Neuronal stem cell (in vitro differentiated cells): ENCODE measurements around the gene DIPK1A.

Source experiments
- DNase-seq: peaks from one replicate; pipeline ENCODE4 v3.0.0-alpha.2; 2013; ENCODE audit warnings: low spot score
- H2AFZ ChIP-seq: one replicate; pipeline ENCODE4 v1.6.1; 2013; ENCODE audit warnings: mild to moderate bottlenecking, low read length, inconsistent platforms
- H2AK5ac ChIP-seq: 2 replicates; pipeline ENCODE4 v1.6.1; 2013; ENCODE audit warnings: low read depth, mild to moderate bottlenecking, inconsistent platforms, low read length, moderate library complexity, mixed read lengths
- H2BK120ac ChIP-seq: 2 replicates; pipeline ENCODE4 v1.6.1; 2013; ENCODE audit warnings: low read depth, mild to moderate bottlenecking, inconsistent platforms, low read length, moderate library complexity, mixed read lengths
- H2BK12ac ChIP-seq: one replicate; pipeline ENCODE4 v1.6.1; 2013; ENCODE audit warnings: low read length, inconsistent platforms
- H2BK15ac ChIP-seq: 2 replicates; pipeline ENCODE4 v1.6.1; 2013; ENCODE audit warnings: mild to moderate bottlenecking, low read length, inconsistent platforms, mixed read lengths
- H2BK5ac ChIP-seq: one replicate; pipeline ENCODE4 v1.6.1; 2013; ENCODE audit warnings: inconsistent platforms, mild to moderate bottlenecking, low read length, moderate library complexity
- H3K14ac ChIP-seq: one replicate; pipeline ENCODE4 v1.6.1; 2013; ENCODE audit warnings: low read length, inconsistent platforms
- H3K18ac ChIP-seq: 2 replicates; pipeline ENCODE4 v1.6.1; 2013; ENCODE audit warnings: low read length, inconsistent platforms
- H3K23ac ChIP-seq: 2 replicates; pipeline ENCODE4 v1.6.1; 2013; ENCODE audit warnings: low read depth, mild to moderate bottlenecking, mixed read lengths, low read length, inconsistent platforms; ENCODE audit not compliant: poor library complexity
- H3K27ac ChIP-seq: replicated peaks from 3 replicates; pipeline ENCODE4 v1.5.1; 2013; ENCODE audit warnings: low read length, inconsistent platforms
- H3K27me3 ChIP-seq, 3 experiments: 2 replicates each; pipeline ENCODE4 v1.6.1; 2013; ENCODE audit warnings: low read length in 3 of 3, mild to moderate bottlenecking in 2 of 3, inconsistent platforms in 1 of 3, low read depth in 1 of 3, mixed read lengths in 1 of 3, moderate library complexity in 1 of 3; ENCODE audit not compliant: control insufficient read depth in 3 of 3, insufficient read depth in 3 of 3
- H3K36me3 ChIP-seq, 2 donors: replicated peaks in 1 of 2; 2 replicates each; pipeline ENCODE4 v1.6.1; 2013; ENCODE audit warnings: low read length in 2 of 2; ENCODE audit not compliant: control insufficient read depth in 2 of 2, insufficient read depth in 2 of 2
- H3K4ac ChIP-seq: 2 replicates; pipeline ENCODE4 v1.6.1; 2013; ENCODE audit warnings: inconsistent platforms, mild to moderate bottlenecking, low read length, moderate library complexity
- H3K4me1 ChIP-seq, 2 donors: 1 replicate in 1 of 2; 2 replicates in 1 of 2; pipeline ENCODE4 v1.6.1; 2013; ENCODE audit warnings: low read length in 2 of 2, low read depth in 1 of 2; ENCODE audit not compliant: control insufficient read depth in 2 of 2, insufficient read depth in 1 of 2
- H3K4me2 ChIP-seq: one replicate; pipeline ENCODE4 v1.6.1; 2013; ENCODE audit warnings: mild to moderate bottlenecking, low read length, inconsistent platforms; ENCODE audit not compliant: insufficient read depth, poor library complexity, severe bottlenecking
- H3K4me3 ChIP-seq, 2 donors: 2 replicates each; pipeline ENCODE4 v1.5.1; 2013; ENCODE audit warnings: low read length in 2 of 2, mild to moderate bottlenecking in 2 of 2, inconsistent platforms in 1 of 2, moderate library complexity in 1 of 2
- H3K79me1 ChIP-seq: one replicate; pipeline ENCODE4 v1.6.1; 2013; ENCODE audit warnings: low read depth, mild to moderate bottlenecking, inconsistent platforms, low read length, moderate library complexity
- H3K9ac ChIP-seq: one replicate; pipeline ENCODE4 v1.6.1; 2013; ENCODE audit warnings: mild to moderate bottlenecking, low read depth, low read length, inconsistent platforms; ENCODE audit not compliant: poor library complexity
- H3K9me3 ChIP-seq, 2 donors: replicated peaks in 1 of 2; 2 replicates each; pipeline versions ENCODE3 to v1.6.1; 2013; ENCODE audit warnings: low read length in 2 of 2, mild to moderate bottlenecking in 2 of 2, inconsistent platforms in 1 of 2, low read depth in 1 of 2, mixed read lengths in 1 of 2, moderate library complexity in 1 of 2; ENCODE audit not compliant: control insufficient read depth in 2 of 2, insufficient read depth in 1 of 2
- H4K8ac ChIP-seq: one replicate; pipeline ENCODE4 v1.6.1; 2013; ENCODE audit warnings: low read depth, mild to moderate bottlenecking, inconsistent platforms, low read length, moderate library complexity
- H4K91ac ChIP-seq: one replicate; pipeline ENCODE4 v1.6.1; 2013; ENCODE audit warnings: low read length, low read depth, mild to moderate bottlenecking, inconsistent platforms; ENCODE audit not compliant: poor library complexity
- WGBS, 2 donors: extraction: QIAGEN DNeasy Blood & Tissue Kit; methylation state at CpG; one replicate each; pipeline ENCODE4 v1.1.7; 2013; ENCODE audit warnings: missing lambda C conversion rate in 2 of 2, mixed read lengths in 1 of 2; ENCODE audit not compliant: insufficient read length in 2 of 2, insufficient replicate concordance in 1 of 2; ENCODE audit errors: extremely low coverage in 2 of 2; 5-methylcytosine and 5-hydroxymethylcytosine counted together

The DIPK1A gene

DNA sequence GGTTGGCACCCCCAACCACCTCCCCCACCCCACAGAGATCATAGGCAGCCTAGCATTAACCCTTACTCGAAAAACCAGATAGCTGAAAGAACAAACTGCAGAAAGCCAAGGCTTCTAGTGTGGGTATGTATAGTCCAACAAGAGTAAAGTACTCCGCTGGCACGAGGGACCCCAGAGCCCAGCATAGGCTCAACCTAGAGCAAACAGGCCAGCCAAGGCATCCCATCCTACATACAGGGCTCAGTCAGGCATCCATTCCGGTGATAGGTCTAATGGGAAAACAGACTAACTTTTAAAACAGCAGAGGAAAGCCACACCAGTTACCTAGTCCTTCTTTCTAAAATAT lies 17.8 kb downstream of the DIPK1A start:
- Histone ChIP-seq H3K27me3 (peaks cover 0 to 12% (median 0%) of the 10 kb centered on the region in 3 experiments), H2BK120ac (no peak overlapping the region), H3K36me3 (no peaks in the 10 kb centered on the region), H3K4ac (no peak overlapping the region), H4K8ac (no peak overlapping the region), H3K9me3 (no peaks in the 10 kb centered on the region), H3K4me2 (no peak overlapping the region), H2BK12ac (no peak overlapping the region), H3K79me1 (no peaks in the 10 kb centered on the region), H3K4me1 (peaks cover 0 to 1% of the 10 kb centered on the region in 2 donors), H3K4me3 (no peak overlapping the region), H2BK15ac (no peak overlapping the region), H3K27ac (no peak overlapping the region), H3K14ac (no peak overlapping the region), H4K91ac (no peak overlapping the region), H2AK5ac (no peak overlapping the region), H3K9ac (no peak overlapping the region), H3K23ac (no peak overlapping the region), H2BK5ac (no peak overlapping the region), H3K18ac (no peak overlapping the region), H2AFZ (no peak overlapping the region)
- no CpG with 5 or more reads among the region's 4 CpGs for WGBS, 2 donors
- no peak for DNase-seq

DNA sequence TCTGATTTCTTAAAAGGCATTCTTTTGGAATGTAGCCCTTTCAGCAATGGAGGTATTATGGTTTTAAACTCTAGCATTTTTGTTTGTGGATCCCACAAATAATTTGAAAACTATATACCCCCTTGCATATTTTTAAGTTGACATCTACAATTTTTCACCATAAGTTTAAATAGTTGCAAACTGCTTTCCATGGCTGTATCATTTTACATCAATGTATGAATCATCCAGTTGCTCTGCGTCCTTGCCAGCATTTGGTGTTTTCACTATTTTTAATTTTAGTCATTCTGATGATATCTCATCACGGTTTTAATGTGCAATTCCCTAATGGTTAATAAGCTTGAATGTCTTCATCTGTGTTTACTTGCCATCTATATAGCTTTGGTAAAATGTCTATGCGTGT lies 20.7 kb downstream of the DIPK1A start:
- Histone ChIP-seq H3K4me1 (peaks cover 0 to 1% of the 10 kb centered on the region in 2 donors), H2BK120ac (no peak overlapping the region), H2BK5ac (no peak overlapping the region), H3K14ac (no peak overlapping the region), H3K4ac (no peak overlapping the region), H3K27me3 (peaks cover 0 to 12% (median 0%) of the 10 kb centered on the region in 3 experiments), H3K4me3 (no peak overlapping the region), H3K79me1 (no peaks in the 10 kb centered on the region), H3K4me2 (no peak overlapping the region), H3K23ac (no peak overlapping the region), H3K18ac (no peak overlapping the region), H2BK15ac (no peak overlapping the region), H3K9ac (no peak overlapping the region), H4K91ac (no peak overlapping the region), H2AK5ac (no peak overlapping the region), H3K27ac (no peak overlapping the region), H2BK12ac (no peak overlapping the region), H3K9me3 (no peaks in the 10 kb centered on the region), H2AFZ (no peak overlapping the region), H3K36me3 (no peaks in the 10 kb centered on the region), H4K8ac (no peak overlapping the region)
- no peak for DNase-seq
- no CpG with 5 or more reads among the region's 3 CpGs for WGBS, 2 donors

DNA sequence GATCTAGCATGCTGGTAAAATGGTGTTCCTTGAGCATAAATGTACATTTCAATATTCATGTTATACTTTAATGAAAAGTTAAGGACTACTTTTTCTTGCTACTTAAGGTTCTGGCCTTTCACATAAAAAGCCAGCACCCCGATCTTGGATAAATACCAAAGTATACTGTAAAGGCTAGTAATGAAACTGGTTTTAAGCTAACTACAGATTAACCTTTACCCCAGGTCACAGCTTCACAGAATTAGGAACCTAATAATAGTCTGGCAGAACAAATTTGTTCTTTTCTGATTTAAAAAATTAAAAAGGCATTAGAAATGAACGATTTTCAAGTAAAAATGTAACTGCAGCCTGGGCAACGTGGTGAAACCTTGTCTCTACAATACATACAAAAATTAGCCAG lies 23.5 kb downstream of the DIPK1A start:
- no peak for DNase-seq
- H3K18ac ChIP-seq = no peak overlapping the region

DNA sequence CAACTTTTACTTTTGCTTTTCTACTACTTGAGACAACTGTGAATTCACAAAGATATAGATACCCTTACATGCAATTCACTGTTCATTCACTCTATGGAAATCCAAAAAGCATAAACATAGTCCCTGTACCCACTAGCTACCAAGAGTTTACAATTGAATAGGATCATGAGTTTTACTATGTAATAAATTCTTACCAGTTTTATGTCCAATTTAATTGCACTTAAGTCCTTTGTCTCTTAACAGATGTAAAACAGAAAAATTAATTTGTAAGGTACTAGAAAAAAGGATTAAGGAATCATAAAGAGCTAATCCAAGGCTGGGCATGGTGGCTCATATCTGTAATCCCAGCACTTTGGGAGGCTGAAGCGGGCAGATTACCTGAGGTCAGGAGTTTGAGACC lies 24.4 kb downstream of the DIPK1A start:
- Histone ChIP-seq H4K8ac (no peak overlapping the region), H3K9me3 (no peaks in the 10 kb centered on the region), H2AK5ac (no peak overlapping the region), H3K14ac (no peak overlapping the region), H3K4me3 (no peak overlapping the region), H2AFZ (no peak overlapping the region), H3K4me2 (no peak overlapping the region), H2BK15ac (no peak overlapping the region), H3K27me3 (peaks cover 0 to 5% (median 0%) of the 10 kb centered on the region in 3 experiments), H2BK120ac (no peak overlapping the region), H3K9ac (no peak overlapping the region), H3K79me1 (no peaks in the 10 kb centered on the region), H3K18ac (no peak overlapping the region), H2BK5ac (no peak overlapping the region), H4K91ac (no peak overlapping the region), H2BK12ac (no peak overlapping the region), H3K27ac (no peak overlapping the region), H3K36me3 (no peaks in the 10 kb centered on the region), H3K4me1 (no peaks in the 10 kb centered on the region), H3K4ac (no peak overlapping the region), H3K23ac (no peak overlapping the region)
- no CpG with 5 or more reads among the region's 1 CpG for WGBS, 2 donors
- no peak for DNase-seq

More for the DNA sequence above, 23.5 kb downstream of the DIPK1A start:
- no peak overlapping the region for H3K4me3 ChIP-seq
- no peak overlapping the region for H2BK5ac ChIP-seq
- H2BK12ac ChIP-seq = no peak overlapping the region
- no peaks in the 10 kb centered on the region for H3K4me1 ChIP-seq
- H2AFZ ChIP-seq = no peak overlapping the region
- H3K79me1 ChIP-seq = no peaks in the 10 kb centered on the region
- H3K14ac ChIP-seq = no peak overlapping the region
- H3K23ac ChIP-seq = no peak overlapping the region
- peaks cover 0 to 5% (median 0%) of the 10 kb centered on the region in 3 experiments for H3K27me3 ChIP-seq
- no CpG with 5 or more reads among the region's 3 CpGs for WGBS, 2 donors
- H3K27ac ChIP-seq = no peak overlapping the region
- H4K91ac ChIP-seq = no peak overlapping the region
- no peak overlapping the region for H3K9ac ChIP-seq
- no peak overlapping the region for H2BK15ac ChIP-seq
- no peak overlapping the region for H3K4me2 ChIP-seq
- no peaks in the 10 kb centered on the region for H3K9me3 ChIP-seq
- no peak overlapping the region for H3K4ac ChIP-seq
- no peak overlapping the region for H4K8ac ChIP-seq
- no peak overlapping the region for H2BK120ac ChIP-seq
- H3K36me3 ChIP-seq = no peaks in the 10 kb centered on the region
- H2AK5ac ChIP-seq = no peak overlapping the region
